Measurements from ENCODE around the gene LRMDA.
"Not testable (repeated sequence)": the region's sequence is repeated elsewhere in the genome, so short reads cannot be mapped to it uniquely, and the experiment has no call there.

The LRMDA gene

DNA sequence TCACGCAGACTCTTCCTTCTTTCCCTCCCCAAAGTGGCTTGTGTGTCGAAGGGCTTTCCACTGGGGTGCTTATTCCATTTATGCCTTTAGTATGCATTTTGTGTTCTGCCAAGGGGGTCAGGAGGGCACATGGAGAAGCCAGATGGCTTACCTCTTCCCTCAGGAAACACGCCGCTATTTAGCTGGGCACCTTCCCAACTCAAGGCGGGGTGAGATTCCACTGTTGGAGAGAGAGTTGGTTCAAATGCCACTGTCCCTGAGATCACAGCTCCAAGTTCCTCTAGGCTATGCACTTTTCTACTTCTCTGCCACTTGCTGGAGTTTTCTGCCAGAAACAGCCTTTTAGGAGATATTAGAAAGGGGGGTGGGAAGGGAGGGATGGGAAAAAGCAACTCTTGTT, 1091.8 kb downstream of the LRMDA start:
- no peak for DNase-seq (ENCODE audit: low read depth)
- no peak overlapping the region for H3K4me3 ChIP-seq (ENCODE audit: low read depth, low read length)
- TF ChIP-seq CTCF (IDR thresholded peaks at IDR 0.05; ENCODE audit: control insufficient read depth, extremely low read depth, insufficient read depth): no peak

DNA sequence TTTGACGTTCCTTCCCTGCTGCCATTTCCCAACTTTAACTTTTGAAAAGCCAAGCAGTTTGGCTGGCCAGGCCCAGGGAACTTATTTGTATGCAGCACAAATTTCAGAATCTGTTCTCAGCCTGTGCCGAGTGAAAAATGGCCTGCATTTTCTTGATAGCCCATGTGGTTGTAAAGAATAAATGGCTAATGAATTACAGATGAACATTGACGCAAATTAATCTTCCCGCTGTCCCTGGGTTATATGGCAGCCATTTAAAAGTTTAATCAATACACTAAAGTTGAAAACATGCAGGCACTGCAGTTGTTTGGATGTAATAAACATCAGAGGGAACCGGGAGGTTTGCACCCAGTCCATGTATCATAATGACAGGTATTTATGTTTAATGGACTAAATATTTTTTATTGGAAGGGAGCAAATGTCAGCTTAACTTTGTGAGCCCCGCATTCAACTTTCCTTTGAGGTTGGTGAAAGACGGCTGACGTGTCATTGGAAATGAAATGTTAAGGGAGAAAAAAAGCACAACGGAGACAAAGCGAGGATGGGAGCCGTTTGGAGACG, 1092.4 kb downstream of the LRMDA start:
- no peak for TF ChIP-seq CTCF (IDR thresholded peaks at IDR 0.05; ENCODE audit: control insufficient read depth, extremely low read depth, insufficient read depth)
- no peak overlapping the region for H3K4me3 ChIP-seq (ENCODE audit: low read depth, low read length)
- no peak for DNase-seq (ENCODE audit: low read depth)

DNA sequence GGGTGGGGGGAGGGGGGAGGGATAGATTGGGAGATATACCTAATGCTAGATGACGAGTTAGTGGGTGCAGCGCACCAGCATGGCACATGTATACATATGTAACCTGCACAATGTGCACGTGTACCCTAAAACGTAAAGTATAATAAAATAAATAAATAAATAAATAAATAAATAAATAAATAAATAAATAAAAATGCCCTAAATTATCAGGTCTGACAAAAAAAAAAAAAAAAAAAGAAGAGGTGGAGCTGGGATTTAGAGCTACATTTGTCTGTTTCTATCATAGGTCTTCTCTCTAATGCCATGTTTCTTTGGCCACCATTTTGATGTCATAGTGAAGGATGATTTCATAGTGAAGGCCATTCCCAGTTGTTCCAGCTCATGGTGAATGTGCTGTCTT, 1095.4 kb downstream of the LRMDA start:
- not testable (repeated sequence) for DNase-seq (ENCODE audit: low read depth); H3K4me3 ChIP-seq (ENCODE audit: low read depth, low read length)

GRCh38 chr10:76540331-76540730, 1108.9 kb downstream of the LRMDA start:
- TF ChIP-seq CTCF (IDR thresholded peaks at IDR 0.05; ENCODE audit: control insufficient read depth, extremely low read depth, insufficient read depth): no peak
- H3K4me3 ChIP-seq (ENCODE audit: low read depth, low read length): no peak overlapping the region
- no peak for DNase-seq (ENCODE audit: low read depth)

DNA sequence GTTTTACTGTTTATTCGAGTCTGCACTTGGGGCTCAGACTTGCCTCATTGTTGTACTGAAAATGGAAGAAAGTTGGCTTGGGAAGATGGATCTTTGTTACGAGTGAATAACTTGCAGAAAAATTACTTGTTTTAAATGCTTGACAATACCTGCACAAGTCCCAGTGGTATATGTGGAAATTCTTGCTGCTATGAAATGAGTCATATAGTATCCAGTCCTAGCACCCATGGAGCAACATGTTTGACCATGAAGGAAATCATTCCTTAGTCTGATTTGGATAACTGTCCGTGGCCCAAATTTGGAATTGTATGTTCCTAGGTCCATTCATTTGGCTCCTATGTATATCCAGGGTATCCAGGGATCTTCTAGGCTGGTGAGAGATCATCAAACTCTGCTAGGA, 1109.4 kb downstream of the LRMDA start:
- no peak for TF ChIP-seq CTCF (IDR thresholded peaks at IDR 0.05; ENCODE audit: control insufficient read depth, extremely low read depth, insufficient read depth)
- DNase-seq (ENCODE audit: low read depth): no peak
- H3K4me3 ChIP-seq (ENCODE audit: low read depth, low read length): no peak overlapping the region

- no peak for DNase-seq (ENCODE audit: low read depth)
- no peak overlapping the region for H3K4me3 ChIP-seq (ENCODE audit: low read depth, low read length)
- TF ChIP-seq CTCF (IDR thresholded peaks at IDR 0.05; ENCODE audit: control insufficient read depth, extremely low read depth, insufficient read depth): no peak
Observed at GRCh38 chr10:76541852-76542251, 1110.4 kb downstream of the LRMDA start.

GRCh38 chr10:76542307-76542930, 1111.0 kb downstream of the LRMDA start:
- DNase-seq (ENCODE audit: low read depth): no peak
- no peak for TF ChIP-seq CTCF (IDR thresholded peaks at IDR 0.05; ENCODE audit: control insufficient read depth, extremely low read depth, insufficient read depth)
- no peak overlapping the region for H3K4me3 ChIP-seq (ENCODE audit: low read depth, low read length)

Data from LNCaP clone FGC (cell line).